Breast epithelium (tissue), 3 donors: Measurements from ENCODE around the gene AHCYL1.
A peak's percentile ranks its signal among the peaks of the same experiment; 100 is the strongest.

Source experiments
- POLR2AphosphoS5 ChIP-seq, 3 donors: sonication (generic); formaldehyde crosslinking; IDR thresholded peaks; one replicate each; pipeline ENCODE4 v1.6.1; 2017; ENCODE audit warnings: antibody characterized with exemption in 3 of 3
- TF ChIP-seq, protein P1 (sequence below), 3 donors: fragments of 450-650 bp; IDR thresholded peaks; one replicate each; pipeline ENCODE4 v1.5.1; 2016 to 2017; ENCODE audit warnings: antibody characterized with exemption in 3 of 3, mild to moderate bottlenecking in 3 of 3, moderate library complexity in 3 of 3

DNA sequence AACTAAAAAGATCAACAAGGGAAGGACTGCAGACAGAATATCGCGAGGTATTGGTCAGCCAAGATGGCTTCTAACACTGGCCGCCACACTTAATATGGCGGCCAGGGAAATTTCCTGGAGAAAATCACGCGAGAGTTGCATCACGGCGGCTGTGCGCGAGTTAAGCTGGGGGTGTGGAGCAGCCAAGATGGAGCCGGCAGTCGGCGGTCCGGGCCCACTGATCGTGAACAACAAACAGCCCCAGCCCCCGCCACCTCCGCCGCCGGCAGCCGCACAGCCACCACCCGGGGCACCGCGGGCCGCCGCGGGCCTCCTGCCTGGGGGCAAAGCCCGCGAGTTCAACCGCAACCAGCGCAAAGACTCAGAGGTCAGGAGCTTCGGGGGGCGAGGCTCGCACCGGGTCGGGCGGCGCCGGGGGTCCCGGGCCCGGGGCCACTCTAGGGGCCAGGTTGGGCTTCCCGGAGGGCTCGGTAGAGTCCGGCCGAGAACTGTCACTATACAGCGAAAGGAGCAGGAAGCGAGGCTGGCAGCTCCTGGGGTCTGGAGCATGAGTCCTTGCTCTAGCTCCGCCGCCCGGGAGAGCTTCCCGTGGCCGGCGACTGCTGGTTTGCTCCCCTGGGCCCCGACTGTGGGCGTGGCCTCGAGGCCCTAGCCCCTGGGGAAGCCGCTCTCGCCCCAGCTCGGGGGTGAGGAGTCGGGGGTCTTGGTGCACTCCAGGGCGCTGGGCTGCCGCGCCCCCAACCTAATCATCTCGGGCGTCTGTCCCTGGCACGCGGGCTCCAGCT is 50.1 kb downstream of the AHCYL1 start, which contains the start of gene STRIP1:
- TF ChIP-seq, protein P1, sequence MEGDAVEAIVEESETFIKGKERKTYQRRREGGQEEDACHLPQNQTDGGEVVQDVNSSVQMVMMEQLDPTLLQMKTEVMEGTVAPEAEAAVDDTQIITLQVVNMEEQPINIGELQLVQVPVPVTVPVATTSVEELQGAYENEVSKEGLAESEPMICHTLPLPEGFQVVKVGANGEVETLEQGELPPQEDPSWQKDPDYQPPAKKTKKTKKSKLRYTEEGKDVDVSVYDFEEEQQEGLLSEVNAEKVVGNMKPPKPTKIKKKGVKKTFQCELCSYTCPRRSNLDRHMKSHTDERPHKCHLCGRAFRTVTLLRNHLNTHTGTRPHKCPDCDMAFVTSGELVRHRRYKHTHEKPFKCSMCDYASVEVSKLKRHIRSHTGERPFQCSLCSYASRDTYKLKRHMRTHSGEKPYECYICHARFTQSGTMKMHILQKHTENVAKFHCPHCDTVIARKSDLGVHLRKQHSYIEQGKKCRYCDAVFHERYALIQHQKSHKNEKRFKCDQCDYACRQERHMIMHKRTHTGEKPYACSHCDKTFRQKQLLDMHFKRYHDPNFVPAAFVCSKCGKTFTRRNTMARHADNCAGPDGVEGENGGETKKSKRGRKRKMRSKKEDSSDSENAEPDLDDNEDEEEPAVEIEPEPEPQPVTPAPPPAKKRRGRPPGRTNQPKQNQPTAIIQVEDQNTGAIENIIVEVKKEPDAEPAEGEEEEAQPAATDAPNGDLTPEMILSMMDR (IDR thresholded peaks at IDR 0.05) = no peak
- peak; percentile 82 to 97 (median 94) for TF ChIP-seq POLR2AphosphoS5 (IDR thresholded peaks at IDR 0.05)
